Activated naive CD8-positive, alpha-beta T cell treated with anti-CD3 and anti-CD28 coated beads, Interleukin-2, amount 50 U/mL, for 16 hours (primary cell): ENCODE results near the gene DIS3.
"Not testable (repeated sequence)": the region's sequence is repeated elsewhere in the genome, so short reads cannot be mapped to it uniquely, and the experiment has no call there.

Experiments
- DNase-seq: peaks from one replicate; pipeline ENCODE4 v3.0.0-alpha.2; 2020; ENCODE audit warnings: low read depth, low spot score

The DIS3 gene

GRCh38 chr13:72781451-72782439 lies at the start of gene DIS3, which contains the start of gene PIBF1:
DIS3 (minus strand) TSS chr13:72781900; CDS start chr13:72781832, 68 bp downstream.
PIBF1 (plus strand) TSS chr13:72782133; CDS start chr13:72783470, 1,337 bp downstream.
- DNase-seq = peak; percentile 93

- DNase-seq = no peak
These were observed 42.0 kb upstream of the DIS3 start for GRCh38 chr13:72823724-72824123.

- DNase-seq = no peak
These were observed 41.4 kb upstream of the DIS3 start for GRCh38 chr13:72823081-72823480.

- DNase-seq = no peak
These were observed 39.2 kb upstream of the DIS3 start for GRCh38 chr13:72820898-72821279.

- DNase-seq = no peak
These were observed 38.6 kb upstream of the DIS3 start for GRCh38 chr13:72820156-72820897.

- no peak for DNase-seq
These were observed 27.3 kb upstream of the DIS3 start for GRCh38 chr13:72808917-72809500.

- not testable (repeated sequence) for DNase-seq
These were observed 24.8 kb upstream of the DIS3 start for GRCh38 chr13:72806514-72806913.

GRCh38 chr13:72805676-72806346 lies 24.1 kb upstream of the DIS3 start:
- DNase-seq = no peak

GRCh38 chr13:72804301-72804700 lies 22.6 kb upstream of the DIS3 start:
- no peak for DNase-seq

- DNase-seq = no peak
These were observed 17.1 kb upstream of the DIS3 start for GRCh38 chr13:72798817-72799216.

GRCh38 chr13:72792640-72793039 lies 10.9 kb upstream of the DIS3 start:
- DNase-seq = no peak

GRCh38 chr13:72788831-72789230 lies 7.1 kb upstream of the DIS3 start:
- no peak for DNase-seq

- DNase-seq = not testable (repeated sequence)
These were observed 3.0 kb upstream of the DIS3 start for GRCh38 chr13:72784679-72785078.

GRCh38 chr13:72782717-72783116 lies 1.0 kb upstream of the DIS3 start:
- DNase-seq = no peak

- no peak for DNase-seq
These were observed 7.7 kb downstream of the DIS3 start for GRCh38 chr13:72774019-72774418.

- no peak for DNase-seq
These were observed 18.3 kb downstream of the DIS3 start for GRCh38 chr13:72763411-72763810.

GRCh38 chr13:72760189-72760588 lies 21.5 kb downstream of the DIS3 start:
- no peak for DNase-seq

- DNase-seq = no peak
These were observed 23.7 kb downstream of the DIS3 start for GRCh38 chr13:72757792-72758535.

- DNase-seq = no peak
These were observed 27.6 kb downstream of the DIS3 start for GRCh38 chr13:72754111-72754510.

- DNase-seq = no peak
These were observed 30.5 kb downstream of the DIS3 start for GRCh38 chr13:72751220-72751619.

GRCh38 chr13:72745260-72745659 lies 36.4 kb downstream of the DIS3 start:
- DNase-seq = no peak
